H1 (cell line): ENCODE measurements around the gene SCN4A.

Source experiments
- BCL11A ChIP-seq, 2 experiments: IDR thresholded peaks; one replicate each; pipeline ENCODE4 v1.6.1; 2011; ENCODE audit warnings: low read depth in 2 of 2, low read length in 2 of 2, mild to moderate bottlenecking in 2 of 2
- CREB1 ChIP-seq: IDR thresholded peaks from 2 replicates; pipeline ENCODE4 v1.6.1; 2012; ENCODE audit warnings: inconsistent platforms
- GABPA ChIP-seq: IDR thresholded peaks from 2 replicates; pipeline ENCODE4 v1.6.1; 2011; ENCODE audit warnings: mild to moderate bottlenecking, low read length, moderate library complexity, borderline replicate concordance; ENCODE audit not compliant: insufficient read depth
- KDM1A ChIP-seq: fragments of 200-600, 300-600 bp; sonication (generic); IDR thresholded peaks from 2 replicates; pipeline ENCODE4 v1.7.1; 2016; ENCODE audit warnings: mild to moderate bottlenecking, low read length, borderline replicate concordance
- MAFK ChIP-seq: IDR thresholded peaks from 2 replicates; pipeline ENCODE4 v1.6.1; 2012; ENCODE audit warnings: low read depth, mild to moderate bottlenecking, improper control_type of control experiment, low read length
- MAX ChIP-seq: IDR thresholded peaks from 2 replicates; pipeline ENCODE4 v1.6.1; 2012; ENCODE audit warnings: inconsistent platforms
- PHF8 ChIP-seq: fragments of 200-600 bp; sonication (generic); conservative IDR thresholded peaks from 2 replicates; pipeline ENCODE4 v1.7.1; 2012; ENCODE audit warnings: low read depth, mild to moderate bottlenecking, inconsistent platforms, low read length, moderate library complexity
- POLR2A ChIP-seq, 2 experiments: IDR thresholded peaks; 1 replicate in 1 of 2; 2 replicates in 1 of 2; pipeline ENCODE4 v1.6.1; 2011; ENCODE audit warnings: low read depth in 2 of 2, low read length in 2 of 2, mild to moderate bottlenecking in 2 of 2; ENCODE audit errors: control extremely low read depth in 1 of 2
- RFX5 ChIP-seq: IDR thresholded peaks from 2 replicates; pipeline ENCODE4 v1.6.1; 2011; ENCODE audit warnings: low read depth, low read length, improper control_type of control experiment, borderline replicate concordance
- SP2 ChIP-seq: IDR thresholded peaks from 2 replicates; pipeline ENCODE4 v1.6.1; 2012; ENCODE audit warnings: mild to moderate bottlenecking, low read length, inconsistent platforms
- TEAD4 ChIP-seq: IDR thresholded peaks from 2 replicates; pipeline ENCODE4 v1.6.1; 2012; ENCODE audit warnings: low read depth, low read length, inconsistent platforms, mixed read lengths
- YY1 ChIP-seq: IDR thresholded peaks from 2 replicates; pipeline ENCODE4 v1.6.1; 2011; ENCODE audit warnings: low read depth, mild to moderate bottlenecking, low read length
- TF ChIP-seq, protein P1 (sequence below), 3 experiments: IDR thresholded peaks; 1 replicate in 2 of 3; 2 replicates in 1 of 3; pipeline versions ENCODE4 v1.5.1 to v1.6.1; 2011; ENCODE audit warnings: low read length in 3 of 3, mild to moderate bottlenecking in 3 of 3, inconsistent platforms in 2 of 3, low read depth in 1 of 3, moderate library complexity in 1 of 3; ENCODE audit not compliant: insufficient read depth in 1 of 3; ENCODE audit errors: control extremely low read depth in 1 of 3
- TF ChIP-seq, protein P2 (sequence below): IDR thresholded peaks from 2 replicates; pipeline ENCODE4 v1.6.1; 2012; ENCODE audit warnings: low read length, inconsistent platforms

DNA sequence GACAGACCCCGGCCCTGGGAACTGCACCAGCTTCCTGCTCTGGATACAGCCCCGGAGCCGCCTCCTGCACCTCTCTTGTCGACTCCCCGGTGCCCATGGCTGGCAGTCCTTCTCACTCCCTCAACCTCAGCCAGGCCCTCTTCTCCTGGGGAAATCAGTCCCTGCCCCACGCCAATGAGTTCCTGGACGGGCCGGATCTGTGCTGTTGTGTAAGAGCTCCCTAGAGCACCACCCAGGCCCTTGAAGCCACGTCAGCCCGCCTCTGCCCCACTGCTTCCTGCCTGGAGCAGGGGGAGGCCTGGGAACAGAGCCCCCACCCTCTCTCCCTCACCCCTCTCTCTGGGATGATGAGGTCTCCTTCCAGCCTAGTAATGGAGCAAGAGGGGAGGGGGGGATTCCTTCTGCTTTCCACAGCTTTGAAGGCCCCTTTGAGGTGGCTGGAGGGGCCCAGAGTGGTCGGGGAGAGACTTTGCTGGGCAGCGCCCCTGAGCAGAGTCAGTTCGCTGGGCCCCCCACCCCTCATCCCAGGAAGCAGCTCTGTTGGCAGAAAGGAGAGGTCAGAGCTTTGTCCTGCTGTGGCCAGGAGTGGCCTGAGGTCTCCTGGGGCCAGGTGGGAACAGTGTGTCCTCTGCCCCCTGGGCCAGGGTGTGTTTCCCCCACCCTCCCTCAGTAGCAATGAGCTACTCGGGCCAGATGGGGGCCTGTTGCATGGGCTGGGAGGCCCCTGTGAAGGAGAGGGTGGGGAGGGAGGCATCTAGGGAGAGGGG, 29.2 kb upstream of the SCN4A start:
- no peak for TF ChIP-seq MAX
- no peak for TF ChIP-seq GABPA
- TF ChIP-seq YY1 = no peak
- no peak for TF ChIP-seq PHF8
- TF ChIP-seq SP2 = no peak
- TF ChIP-seq CREB1 = no peak
- no peak for TF ChIP-seq POLR2A (IDR thresholded peaks at IDR 0.05; ENCODE audit: control extremely low read depth in 1 of 2, low read depth in 2 of 2, low read length in 2 of 2)
- TF ChIP-seq, protein P1, sequence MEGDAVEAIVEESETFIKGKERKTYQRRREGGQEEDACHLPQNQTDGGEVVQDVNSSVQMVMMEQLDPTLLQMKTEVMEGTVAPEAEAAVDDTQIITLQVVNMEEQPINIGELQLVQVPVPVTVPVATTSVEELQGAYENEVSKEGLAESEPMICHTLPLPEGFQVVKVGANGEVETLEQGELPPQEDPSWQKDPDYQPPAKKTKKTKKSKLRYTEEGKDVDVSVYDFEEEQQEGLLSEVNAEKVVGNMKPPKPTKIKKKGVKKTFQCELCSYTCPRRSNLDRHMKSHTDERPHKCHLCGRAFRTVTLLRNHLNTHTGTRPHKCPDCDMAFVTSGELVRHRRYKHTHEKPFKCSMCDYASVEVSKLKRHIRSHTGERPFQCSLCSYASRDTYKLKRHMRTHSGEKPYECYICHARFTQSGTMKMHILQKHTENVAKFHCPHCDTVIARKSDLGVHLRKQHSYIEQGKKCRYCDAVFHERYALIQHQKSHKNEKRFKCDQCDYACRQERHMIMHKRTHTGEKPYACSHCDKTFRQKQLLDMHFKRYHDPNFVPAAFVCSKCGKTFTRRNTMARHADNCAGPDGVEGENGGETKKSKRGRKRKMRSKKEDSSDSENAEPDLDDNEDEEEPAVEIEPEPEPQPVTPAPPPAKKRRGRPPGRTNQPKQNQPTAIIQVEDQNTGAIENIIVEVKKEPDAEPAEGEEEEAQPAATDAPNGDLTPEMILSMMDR (IDR thresholded peaks at IDR 0.05; ENCODE audit: control extremely low read depth in 1 of 3, insufficient read depth in 1 of 3, low read depth in 1 of 3, low read length in 3 of 3) = no peak
- TF ChIP-seq KDM1A = no peak
- no peak for TF ChIP-seq TEAD4
- no peak for TF ChIP-seq BCL11A (IDR thresholded peaks at IDR 0.05; ENCODE audit: low read depth in 2 of 2, low read length in 2 of 2)
- no peak for TF ChIP-seq MAFK
- TF ChIP-seq RFX5 = no peak
- TF ChIP-seq, protein P2, sequence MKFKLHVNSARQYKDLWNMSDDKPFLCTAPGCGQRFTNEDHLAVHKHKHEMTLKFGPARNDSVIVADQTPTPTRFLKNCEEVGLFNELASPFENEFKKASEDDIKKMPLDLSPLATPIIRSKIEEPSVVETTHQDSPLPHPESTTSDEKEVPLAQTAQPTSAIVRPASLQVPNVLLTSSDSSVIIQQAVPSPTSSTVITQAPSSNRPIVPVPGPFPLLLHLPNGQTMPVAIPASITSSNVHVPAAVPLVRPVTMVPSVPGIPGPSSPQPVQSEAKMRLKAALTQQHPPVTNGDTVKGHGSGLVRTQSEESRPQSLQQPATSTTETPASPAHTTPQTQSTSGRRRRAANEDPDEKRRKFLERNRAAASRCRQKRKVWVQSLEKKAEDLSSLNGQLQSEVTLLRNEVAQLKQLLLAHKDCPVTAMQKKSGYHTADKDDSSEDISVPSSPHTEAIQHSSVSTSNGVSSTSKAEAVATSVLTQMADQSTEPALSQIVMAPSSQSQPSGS = no peak
